ENCODE results near the gene FOXL3. TPM values are rescaled to one million over a fixed set of nuclear protein-coding genes. Genes with fewer than 3 reads are reported as not detected.

FOXL3 gene
- total and polyA plus RNA-seq, 12 donors = not detected

DNA sequence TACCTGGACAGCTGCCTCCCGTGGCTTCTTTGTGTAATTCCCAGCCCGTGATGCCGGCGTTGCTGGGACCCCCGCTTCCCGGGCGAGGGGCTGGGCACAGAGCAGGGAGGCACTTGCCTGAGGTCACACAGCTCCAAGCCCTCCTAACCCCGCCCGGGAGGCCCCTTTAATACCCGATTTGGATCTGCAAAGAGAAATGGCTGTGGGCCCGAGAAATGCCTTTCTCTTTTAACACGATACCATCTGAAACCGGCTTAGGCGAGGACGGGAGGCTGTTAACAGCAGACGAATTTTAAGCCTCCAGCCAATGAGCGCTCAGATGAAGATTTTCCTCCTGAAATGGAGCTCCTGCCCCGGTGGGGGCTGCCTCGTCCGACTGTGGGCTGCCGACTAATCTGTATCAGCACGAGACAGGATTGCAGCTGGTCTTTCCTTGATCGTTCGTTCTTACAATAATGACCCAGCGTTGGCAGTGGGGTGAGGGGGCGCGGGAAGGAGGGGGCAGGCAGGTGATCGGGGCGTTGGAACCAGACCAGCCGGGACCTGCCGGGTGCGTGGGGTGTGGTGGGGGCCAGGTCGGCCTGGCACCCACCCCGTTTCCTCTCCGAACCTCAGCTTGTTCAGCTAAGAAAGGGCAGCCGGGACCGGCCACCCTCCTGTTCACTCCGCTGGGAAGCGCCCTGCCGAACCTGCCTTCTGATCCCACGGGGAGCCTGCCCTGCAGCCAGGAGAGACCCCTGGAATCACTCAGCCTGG, 36.2 kb upstream of the FOXL3 start:
- Histone ChIP-seq H3K27me3 (no peaks in the 10 kb centered on the region), H3K4me1 (replicated peaks in 1 of 2) (no peaks in the 10 kb centered on the region), H3K36me3 (replicated peaks in 1 of 2) (peaks cover 0 to 75% of the 10 kb centered on the region in 2 donors), H3K4me3 (no peak overlapping the region), H3K27ac (no peak overlapping the region), H3K9me3 (replicated peaks in 1 of 3) (no peaks in the 10 kb centered on the region)
- intact Hi-C loops (cut with DNase I) = no loop called here
- WGBS, 4 donors = 93 to 94% (median 94%) methylated on average over 41 of the region's 41 CpGs
- no peak for DNase-seq
- no peak for TF ChIP-seq POLR2A (IDR thresholded peaks at IDR 0.05)
- TF ChIP-seq CTCF (IDR thresholded peaks at IDR 0.05) = no peak

- WGBS, 4 donors = 94 to 98% (median 96%) methylated on average over 29 to 31 of the region's 31 CpGs
- H3K4me3 ChIP-seq = no peak overlapping the region
- intact Hi-C loops (cut with DNase I) = no loop called here
- no peaks in the 10 kb centered on the region for H3K4me1 ChIP-seq (replicated peaks in 1 of 2)
- H3K27me3 ChIP-seq = no peaks in the 10 kb centered on the region
- DNase-seq = no peak
- H3K9me3 ChIP-seq (replicated peaks in 1 of 3) = no peaks in the 10 kb centered on the region
- H3K27ac ChIP-seq = no peak overlapping the region
- TF ChIP-seq CTCF (IDR thresholded peaks at IDR 0.05) = no peak
- no peak for TF ChIP-seq POLR2A (IDR thresholded peaks at IDR 0.05)
- peaks cover 0 to 74% of the 10 kb centered on the region in 2 donors for H3K36me3 ChIP-seq (replicated peaks in 1 of 2)
Observed at GRCh38 chr7:254337-255037, 35.5 kb upstream of the FOXL3 start.

GRCh38 chr7:255038-255435, 34.9 kb upstream of the FOXL3 start:
- Histone ChIP-seq H3K9me3 (replicated peaks in 1 of 3) (no peaks in the 10 kb centered on the region), H3K36me3 (replicated peaks in 1 of 2) (peaks cover 0 to 74% of the 10 kb centered on the region in 2 donors), H3K4me3 (no peak overlapping the region), H3K4me1 (replicated peaks in 1 of 2) (no peaks in the 10 kb centered on the region), H3K27me3 (no peaks in the 10 kb centered on the region), H3K27ac (no peak overlapping the region)
- DNase-seq = no peak
- 87 to 95% (median 95%) methylated on average over 18 to 19 of the region's 19 CpGs for WGBS, 4 donors
- intact Hi-C loops (cut with DNase I) = no loop called here
- TF ChIP-seq POLR2A (IDR thresholded peaks at IDR 0.05) (no peak), CTCF (IDR thresholded peaks at IDR 0.05) (no peak)

DNA sequence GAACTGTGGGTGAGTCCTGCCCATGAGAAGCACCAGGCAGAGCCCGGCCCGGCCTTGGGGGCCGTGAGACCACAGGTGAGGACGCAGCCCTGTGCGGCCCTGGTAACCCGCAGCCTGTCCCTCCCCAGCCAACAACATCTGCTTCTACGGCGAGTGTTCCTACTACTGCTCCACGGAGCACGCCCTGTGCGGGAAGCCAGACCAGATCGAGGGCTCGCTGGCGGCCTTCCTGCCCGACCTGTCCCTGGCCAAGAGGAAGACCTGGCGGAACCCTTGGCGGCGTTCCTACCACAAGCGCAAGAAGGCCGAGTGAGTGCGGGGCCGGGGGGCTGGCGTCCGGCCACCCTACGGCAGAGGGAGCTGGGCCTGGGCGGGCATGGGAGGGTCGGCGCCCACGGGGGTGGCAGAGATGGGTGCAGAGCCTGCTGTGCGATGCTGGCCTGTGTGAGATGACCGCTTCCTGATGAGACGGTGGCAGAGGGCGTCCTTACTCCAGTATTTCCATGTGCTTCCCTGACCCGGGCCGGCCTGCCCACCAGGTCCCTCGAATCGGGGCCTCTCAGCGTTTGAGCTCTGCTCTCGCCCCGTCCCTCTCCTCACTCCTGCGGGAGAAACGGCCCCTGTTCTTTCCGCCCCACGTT, 34.1 kb upstream of the FOXL3 start:
- WGBS, 4 donors = 92 to 95% (median 94%) methylated on average over 14 to 44 of the region's 44 CpGs
- H3K9me3 ChIP-seq (replicated peaks in 1 of 3) = no peaks in the 10 kb centered on the region
- TF ChIP-seq POLR2A (IDR thresholded peaks at IDR 0.05) (no peak), CTCF (IDR thresholded peaks at IDR 0.05) (no peak)
- H3K27me3 ChIP-seq = no peaks in the 10 kb centered on the region
- H3K4me1 ChIP-seq (replicated peaks in 1 of 2) = no peaks in the 10 kb centered on the region
- no peak for DNase-seq
- intact Hi-C loops (cut with DNase I) = no loop called here
- H3K36me3 ChIP-seq (replicated peaks in 1 of 2) = peaks cover 0 to 75% of the 10 kb centered on the region in 2 donors
- no peak overlapping the region for H3K27ac ChIP-seq
- H3K4me3 ChIP-seq = no peak overlapping the region

Measured in adrenal gland (tissue), 12 donors.